ENCODE results near the gene PGLYRP4.

DNA sequence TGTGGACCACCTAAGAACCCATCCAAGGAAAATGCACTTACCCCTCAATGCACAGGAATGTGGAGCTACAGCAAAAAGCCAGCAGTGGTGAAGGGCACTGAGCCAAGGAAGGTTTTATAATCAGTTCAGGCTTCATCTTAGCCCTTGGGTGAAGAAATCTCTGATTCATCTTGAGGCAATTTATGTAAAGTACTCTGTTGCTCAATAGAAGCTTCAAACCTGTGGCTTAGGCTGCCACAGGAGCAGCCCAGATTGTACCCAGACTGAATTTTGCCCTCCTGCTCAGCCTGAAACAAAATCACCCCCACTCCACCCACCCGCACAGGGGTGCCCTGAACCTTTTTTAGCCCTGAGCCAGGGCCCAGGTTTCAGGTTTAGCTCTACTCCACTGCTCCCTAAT, 26.9 kb upstream of the PGLYRP4 start, which contains the start of gene S100A12:
- no peak for TF ChIP-seq POLR2A (IDR thresholded peaks at IDR 0.05)
- TF ChIP-seq, protein P1, sequence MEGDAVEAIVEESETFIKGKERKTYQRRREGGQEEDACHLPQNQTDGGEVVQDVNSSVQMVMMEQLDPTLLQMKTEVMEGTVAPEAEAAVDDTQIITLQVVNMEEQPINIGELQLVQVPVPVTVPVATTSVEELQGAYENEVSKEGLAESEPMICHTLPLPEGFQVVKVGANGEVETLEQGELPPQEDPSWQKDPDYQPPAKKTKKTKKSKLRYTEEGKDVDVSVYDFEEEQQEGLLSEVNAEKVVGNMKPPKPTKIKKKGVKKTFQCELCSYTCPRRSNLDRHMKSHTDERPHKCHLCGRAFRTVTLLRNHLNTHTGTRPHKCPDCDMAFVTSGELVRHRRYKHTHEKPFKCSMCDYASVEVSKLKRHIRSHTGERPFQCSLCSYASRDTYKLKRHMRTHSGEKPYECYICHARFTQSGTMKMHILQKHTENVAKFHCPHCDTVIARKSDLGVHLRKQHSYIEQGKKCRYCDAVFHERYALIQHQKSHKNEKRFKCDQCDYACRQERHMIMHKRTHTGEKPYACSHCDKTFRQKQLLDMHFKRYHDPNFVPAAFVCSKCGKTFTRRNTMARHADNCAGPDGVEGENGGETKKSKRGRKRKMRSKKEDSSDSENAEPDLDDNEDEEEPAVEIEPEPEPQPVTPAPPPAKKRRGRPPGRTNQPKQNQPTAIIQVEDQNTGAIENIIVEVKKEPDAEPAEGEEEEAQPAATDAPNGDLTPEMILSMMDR (IDR thresholded peaks at IDR 0.05) = no peak

All from heart left ventricle (tissue), 13 donors.